D721Med (cell line): Measurements from ENCODE around the gene CCBE1.

ENCODE experiments used
- DNase-seq: peaks from one replicate; pipeline ENCODE4 v3.0.0; 2011; ENCODE audit warnings: low spot score; ENCODE audit not compliant: insufficient read length
- FAIRE-seq: peaks from 2 replicates; lab custom pipeline; 2011; peaks lifted over from hg19 to GRCh38; lab: Jason Lieb, UNC
- CTCF ChIP-seq: IDR thresholded peaks from 2 replicates; pipeline ENCODE4 v1.5.1; 2012; ENCODE audit warnings: mild to moderate bottlenecking, control low read depth; ENCODE audit not compliant: insufficient read depth; ENCODE audit errors: missing control alignments

CCBE1 gene

GRCh38 chr18:59540346-59540745 lies 156.9 kb downstream of the CCBE1 start:
- no peak for TF ChIP-seq CTCF
- no peak for DNase-seq
- no peak for FAIRE-seq

GRCh38 chr18:59539108-59539507 lies 158.1 kb downstream of the CCBE1 start:
- no peak for TF ChIP-seq CTCF
- DNase-seq (no peak), FAIRE-seq (peak; percentile 92)

DNA sequence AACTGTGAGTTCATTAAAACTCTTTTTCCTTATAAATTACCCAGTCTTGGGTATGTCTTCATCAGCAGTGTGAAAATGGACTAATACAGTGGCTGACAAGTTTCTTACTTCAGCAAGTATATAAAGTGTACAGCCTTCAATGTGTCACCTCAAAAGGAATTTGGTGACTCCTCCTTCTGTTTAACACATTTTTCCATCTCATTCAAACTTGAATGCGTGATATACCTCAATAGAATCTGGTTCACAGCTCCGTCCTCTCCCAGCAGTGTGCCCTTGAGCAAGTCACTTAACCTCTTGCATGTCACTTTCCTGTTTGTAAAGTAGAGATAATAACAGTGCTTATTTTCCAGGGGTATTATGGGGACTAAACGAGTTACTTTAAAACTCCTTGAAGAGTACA lies 159.6 kb downstream of the CCBE1 start:
- no peak for TF ChIP-seq CTCF
- FAIRE-seq, result no peak
- DNase-seq, result no peak

DNA sequence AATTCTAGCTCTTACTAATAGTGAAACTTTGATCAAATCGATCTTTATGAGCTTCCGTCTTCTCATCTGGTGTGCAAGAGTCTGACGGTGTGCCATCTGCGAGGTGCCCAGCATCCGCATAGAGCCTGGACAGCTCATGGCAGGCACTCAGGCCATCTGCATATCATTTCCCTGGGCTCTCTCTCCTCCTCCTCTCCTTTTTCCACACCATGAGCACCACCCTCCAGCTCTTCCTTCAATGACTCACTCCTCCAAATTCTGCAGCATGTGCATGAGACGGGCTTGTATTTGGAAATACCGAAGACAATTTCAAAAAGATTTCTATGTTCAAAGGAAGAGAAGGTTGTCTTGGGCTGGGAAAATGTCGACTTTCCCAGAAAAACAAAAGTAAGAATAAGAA lies 161.1 kb downstream of the CCBE1 start:
- TF ChIP-seq CTCF, result no peak
- no peak for FAIRE-seq
- no peak for DNase-seq

- TF ChIP-seq CTCF, result no peak
- FAIRE-seq (no peak), DNase-seq (no peak)
Observed at GRCh38 chr18:59535055-59535454, 162.2 kb downstream of the CCBE1 start.

DNA sequence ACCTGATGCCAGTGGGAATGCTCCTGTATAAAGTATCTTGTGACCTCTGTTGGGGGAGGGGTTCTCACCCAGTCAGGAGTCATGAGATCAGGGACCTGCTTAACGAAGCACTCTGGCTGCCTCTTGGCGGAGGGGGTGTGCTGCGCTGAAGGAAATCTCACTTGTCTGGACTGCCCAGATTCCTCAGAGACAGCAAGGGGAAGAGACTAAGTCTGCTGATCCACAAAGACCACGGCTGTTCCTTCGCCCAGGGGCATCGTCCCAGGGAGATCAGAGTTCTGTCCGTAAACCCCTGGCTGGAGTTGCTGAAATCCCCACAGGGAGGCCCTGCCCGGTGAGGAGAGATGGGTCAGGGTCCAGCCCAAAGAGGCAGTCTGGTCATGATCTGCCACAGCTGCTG lies 168.4 kb downstream of the CCBE1 start:
- no peak for TF ChIP-seq CTCF
- DNase-seq (no peak), FAIRE-seq (no peak)

GRCh38 chr18:59520562-59521355 lies 176.5 kb downstream of the CCBE1 start:
- FAIRE-seq (no peak), DNase-seq (no peak)
- TF ChIP-seq CTCF, result no peak
